Type B pancreatic cell (in vitro differentiated cells): Measurements from ENCODE around the gene IRF7. TPM values are rescaled to one million over a fixed set of nuclear protein-coding genes. Genes with fewer than 3 reads are reported as not detected.

Source experiments
- DNase-seq: peaks from one replicate; pipeline ENCODE4 v3.0.0; 2021; ENCODE audit warnings: mixed read lengths; ENCODE audit not compliant: unreplicated experiment; ENCODE audit errors: extremely low spot score
- H3K27ac Mint-ChIP-seq: 2 replicates; pipeline ENCODE4 v1.8.0; 2021; ENCODE audit warnings: mild to moderate bottlenecking, mixed read lengths
- H3K27me3 Mint-ChIP-seq: 2 replicates; pipeline ENCODE4 v1.8.0; 2021; ENCODE audit warnings: mixed read lengths
- H3K36me3 Mint-ChIP-seq: 2 replicates; pipeline ENCODE4 v1.8.0; 2021; ENCODE audit warnings: mixed read lengths
- H3K4me1 Mint-ChIP-seq: one replicate; pipeline ENCODE4 v1.8.0; 2021; ENCODE audit warnings: mixed read lengths; ENCODE audit not compliant: unreplicated experiment
- H3K4me3 Mint-ChIP-seq: 2 replicates; pipeline ENCODE4 v1.8.0; 2021; ENCODE audit warnings: mild to moderate bottlenecking, mixed read lengths
- H3K9me3 Mint-ChIP-seq: 2 replicates; pipeline ENCODE4 v1.8.0; 2021; ENCODE audit warnings: mixed read lengths
- total RNA-seq: library from RNA; stranded (reverse); gene quantifications from 2 replicates; pipeline ENCODE4 v1.2.1, GENCODE V29; 2021; ENCODE audit warnings: low replicate concordance
- TF ChIP-seq, protein P1 (sequence below): fragments of 200-600 bp; sonication (generic); conservative IDR thresholded peaks from 2 replicates; pipeline ENCODE4 v1.5.0; 2021; ENCODE audit warnings: antibody characterized with exemption, mild to moderate bottlenecking

The IRF7 gene
- total RNA-seq, 1 donor from 2014 or later = 16.4 TPM

DNA sequence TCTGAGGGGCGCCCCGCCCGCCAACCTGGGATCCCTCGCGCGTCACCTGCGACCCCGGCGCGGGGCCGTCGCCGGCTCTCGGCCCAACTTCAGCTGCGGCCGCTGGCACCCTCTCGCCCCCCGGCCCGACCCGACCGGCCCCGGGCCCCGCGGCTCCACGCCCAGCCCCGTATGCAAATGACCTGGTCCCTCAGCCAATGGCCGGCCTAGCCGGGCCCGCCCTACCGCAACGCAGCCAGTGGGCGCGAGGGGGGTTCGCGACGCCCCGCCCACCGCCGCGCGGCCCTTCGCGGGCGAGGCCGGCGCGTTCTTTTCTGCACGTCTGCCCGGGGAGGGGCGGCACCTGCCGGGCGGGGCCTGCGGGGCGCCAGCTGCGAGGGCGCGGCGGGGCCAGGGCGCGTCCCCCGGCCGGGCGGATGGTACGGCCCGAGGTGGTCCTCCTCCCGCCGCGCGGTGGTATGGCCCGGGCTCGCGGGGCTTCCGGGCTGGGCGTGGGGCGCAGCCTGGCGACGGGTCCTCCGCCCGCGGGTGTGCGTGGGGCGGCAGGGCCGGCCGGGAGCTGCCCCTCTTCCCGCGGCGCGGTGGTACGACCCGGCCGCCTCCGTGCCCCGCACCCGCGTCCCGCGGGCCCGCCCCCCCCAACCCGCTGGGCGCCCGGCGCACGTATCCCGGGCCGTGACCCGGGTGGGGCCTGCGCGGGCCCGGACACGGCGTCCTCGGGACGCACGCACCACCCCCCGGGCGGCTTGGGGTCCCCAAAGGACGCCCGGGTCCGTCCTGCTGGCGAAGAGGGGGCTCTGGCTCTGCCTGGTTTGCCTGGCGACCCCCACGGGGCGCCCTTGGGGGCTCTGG lies 47.2 kb downstream of the IRF7 start:
- TF ChIP-seq, protein P1, sequence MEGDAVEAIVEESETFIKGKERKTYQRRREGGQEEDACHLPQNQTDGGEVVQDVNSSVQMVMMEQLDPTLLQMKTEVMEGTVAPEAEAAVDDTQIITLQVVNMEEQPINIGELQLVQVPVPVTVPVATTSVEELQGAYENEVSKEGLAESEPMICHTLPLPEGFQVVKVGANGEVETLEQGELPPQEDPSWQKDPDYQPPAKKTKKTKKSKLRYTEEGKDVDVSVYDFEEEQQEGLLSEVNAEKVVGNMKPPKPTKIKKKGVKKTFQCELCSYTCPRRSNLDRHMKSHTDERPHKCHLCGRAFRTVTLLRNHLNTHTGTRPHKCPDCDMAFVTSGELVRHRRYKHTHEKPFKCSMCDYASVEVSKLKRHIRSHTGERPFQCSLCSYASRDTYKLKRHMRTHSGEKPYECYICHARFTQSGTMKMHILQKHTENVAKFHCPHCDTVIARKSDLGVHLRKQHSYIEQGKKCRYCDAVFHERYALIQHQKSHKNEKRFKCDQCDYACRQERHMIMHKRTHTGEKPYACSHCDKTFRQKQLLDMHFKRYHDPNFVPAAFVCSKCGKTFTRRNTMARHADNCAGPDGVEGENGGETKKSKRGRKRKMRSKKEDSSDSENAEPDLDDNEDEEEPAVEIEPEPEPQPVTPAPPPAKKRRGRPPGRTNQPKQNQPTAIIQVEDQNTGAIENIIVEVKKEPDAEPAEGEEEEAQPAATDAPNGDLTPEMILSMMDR = no peak
- no peaks in the 10 kb centered on the region for H3K4me1 Mint-ChIP-seq
- peak overlapping the region; percentile 78 for H3K4me3 Mint-ChIP-seq
- H3K27me3 Mint-ChIP-seq = no peaks in the 10 kb centered on the region
- H3K36me3 Mint-ChIP-seq = no peaks in the 10 kb centered on the region
- DNase-seq = peak; percentile 96
- H3K27ac Mint-ChIP-seq = peak overlapping the region; percentile 67
- no peaks in the 10 kb centered on the region for H3K9me3 Mint-ChIP-seq

DNA sequence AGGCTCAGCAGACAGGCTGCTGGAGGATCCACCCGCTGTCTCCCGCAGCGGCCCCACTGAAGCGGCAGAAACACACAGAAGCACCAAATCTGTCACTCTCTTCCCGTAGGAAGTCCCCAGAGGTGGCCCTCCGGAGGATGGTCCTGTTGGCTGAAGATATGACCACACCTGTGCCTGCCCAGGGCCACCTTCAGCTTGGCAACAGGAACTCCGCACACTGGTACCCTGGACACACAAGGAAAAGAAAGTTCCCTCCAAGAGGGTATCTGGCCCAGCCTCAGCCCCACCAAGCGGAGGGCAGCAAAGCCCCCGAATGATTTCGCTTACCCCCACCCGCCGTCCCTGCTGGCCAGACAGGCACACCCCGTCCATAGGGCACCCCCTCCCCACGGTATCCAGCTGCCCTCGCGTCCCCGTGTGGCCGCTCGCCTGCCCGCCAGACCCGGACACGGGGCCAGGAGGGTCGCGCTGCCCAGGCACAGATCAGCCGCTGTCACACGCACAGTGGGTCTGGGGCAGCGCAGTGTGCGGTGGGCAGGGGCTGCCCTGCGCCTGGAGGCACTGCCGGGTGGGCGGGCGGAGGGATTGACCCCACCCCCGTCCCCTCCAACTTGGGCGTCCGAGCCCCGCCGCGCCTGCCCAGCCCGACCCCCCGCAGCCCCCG lies 48.0 kb downstream of the IRF7 start:
- TF ChIP-seq, protein P1 = no peak
- Mint-ChIP-seq H3K27ac (peak overlapping the region; percentile 93), H3K27me3 (no peaks in the 10 kb centered on the region)

DNA sequence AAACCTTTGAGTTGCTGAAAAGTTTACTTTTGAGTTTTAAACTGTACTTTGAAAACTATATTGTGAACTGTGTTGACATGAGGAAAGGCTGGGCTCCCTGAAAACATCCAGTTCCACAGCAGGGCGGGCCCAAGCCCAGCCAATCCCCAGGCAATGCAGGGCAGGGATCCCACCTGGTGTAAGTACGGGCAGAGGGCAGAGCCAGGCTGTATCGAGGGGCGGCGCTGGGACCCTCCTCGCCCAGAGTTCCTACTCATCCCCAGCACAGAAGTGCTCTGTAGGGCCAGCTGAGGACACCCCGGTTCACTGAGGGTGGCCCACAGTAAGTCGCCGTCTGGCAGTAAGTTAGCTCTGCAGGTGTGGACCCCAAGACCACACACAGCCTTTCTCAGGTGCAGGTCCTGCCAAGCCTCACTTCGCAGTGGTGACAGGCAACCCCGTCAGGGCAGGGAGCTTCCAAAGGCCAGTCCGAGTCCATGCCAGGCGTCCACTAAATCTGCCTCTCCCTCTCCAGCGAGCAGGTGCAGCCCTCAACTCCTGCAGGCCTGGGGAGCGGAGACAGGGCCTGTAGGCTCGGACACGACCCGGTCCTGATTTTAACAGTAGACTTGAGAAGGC lies 48.6 kb downstream of the IRF7 start:
- H3K9me3 Mint-ChIP-seq = no peaks in the 10 kb centered on the region
- H3K27ac Mint-ChIP-seq = peak overlapping the region; percentile 93
- H3K4me3 Mint-ChIP-seq = peak overlapping the region; percentile 89
- DNase-seq = no peak
- no peaks in the 10 kb centered on the region for H3K36me3 Mint-ChIP-seq
- H3K27me3 Mint-ChIP-seq = no peaks in the 10 kb centered on the region
- no peaks in the 10 kb centered on the region for H3K4me1 Mint-ChIP-seq
- TF ChIP-seq, protein P1 = no peak

More for the DNA sequence above, 48.0 kb downstream of the IRF7 start:
- no peak for DNase-seq
- H3K9me3 Mint-ChIP-seq = no peaks in the 10 kb centered on the region
- H3K4me3 Mint-ChIP-seq = peak overlapping the region; percentile 89
- no peaks in the 10 kb centered on the region for H3K36me3 Mint-ChIP-seq
- H3K4me1 Mint-ChIP-seq = no peaks in the 10 kb centered on the region

DNA sequence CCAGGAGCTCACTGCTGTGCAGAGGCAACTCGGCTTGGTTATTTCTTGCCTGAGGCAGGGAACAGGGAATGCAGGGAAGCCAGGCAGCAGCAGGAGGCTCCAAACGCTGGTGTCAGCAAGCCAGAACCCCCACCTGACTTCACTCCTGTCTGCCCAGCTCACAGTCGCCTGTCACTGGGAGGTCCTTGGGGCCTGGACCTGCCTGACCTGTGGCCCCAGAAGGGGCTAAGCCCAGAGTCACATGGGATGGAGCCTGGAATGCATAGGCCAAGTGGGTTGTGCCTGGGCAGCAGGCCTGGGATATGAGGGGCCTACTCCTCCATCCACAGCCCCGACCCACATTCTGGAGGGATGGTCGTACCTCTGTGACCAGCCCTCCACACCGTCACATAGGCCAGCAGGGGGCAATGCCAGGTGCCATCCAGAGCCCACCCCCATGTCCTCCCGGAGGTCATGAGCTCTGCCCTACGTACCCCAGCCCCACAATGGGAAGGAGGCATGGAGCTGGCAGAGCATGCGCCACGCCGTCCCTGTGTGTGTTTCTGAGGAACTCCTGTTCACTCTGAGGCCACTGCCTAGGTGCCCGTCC lies 49.7 kb downstream of the IRF7 start:
- peak overlapping the region; percentile 78 for H3K27ac Mint-ChIP-seq
- H3K9me3 Mint-ChIP-seq = no peaks in the 10 kb centered on the region
- no peak for DNase-seq
- TF ChIP-seq, protein P1 = no peak
- H3K36me3 Mint-ChIP-seq = no peaks in the 10 kb centered on the region
- no peaks in the 10 kb centered on the region for H3K27me3 Mint-ChIP-seq
- H3K4me3 Mint-ChIP-seq = peak overlapping the region; percentile 41
- H3K4me1 Mint-ChIP-seq = no peaks in the 10 kb centered on the region

DNA sequence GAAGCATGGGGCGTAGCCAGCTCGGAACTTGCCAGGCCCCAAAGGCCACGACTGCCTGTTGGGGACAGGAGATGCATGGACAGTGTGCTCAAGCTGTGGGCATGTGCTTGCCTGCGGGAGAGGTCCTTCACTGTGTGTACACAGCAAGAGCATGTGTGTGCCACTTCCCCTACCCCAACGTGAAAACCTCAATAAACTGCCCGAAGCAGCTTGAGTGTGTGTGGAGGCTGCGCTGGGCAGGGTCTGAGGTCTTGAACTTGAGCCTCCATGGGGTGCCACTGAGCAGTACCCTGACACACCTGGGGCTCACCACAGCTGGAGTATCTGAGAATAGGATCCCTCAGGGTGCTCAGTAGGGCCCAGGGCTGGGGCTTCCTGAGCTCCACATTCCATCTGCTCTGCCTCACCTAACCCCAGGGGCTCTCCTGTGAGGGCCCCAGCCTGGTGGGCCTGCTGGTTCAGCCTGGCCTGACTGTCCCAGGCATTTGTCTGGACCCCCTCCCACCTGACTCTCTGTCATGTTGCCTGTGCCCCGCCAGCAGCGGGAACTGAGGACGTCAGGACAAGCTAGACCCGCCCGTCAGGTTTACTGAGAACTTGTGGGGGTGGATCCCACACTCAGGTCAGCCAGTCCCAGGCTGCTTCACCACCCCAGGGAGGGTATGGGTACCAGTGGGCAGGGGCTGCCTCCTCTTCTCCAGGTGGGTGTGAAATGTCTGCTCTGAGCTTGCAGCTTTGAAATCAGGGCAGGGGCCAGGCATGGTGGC lies 51.8 kb downstream of the IRF7 start:
- Mint-ChIP-seq H3K27ac (peak overlapping the region; percentile 90), H3K27me3 (peaks cover 4% of the 10 kb centered on the region), H3K4me1 (peaks cover 5% of the 10 kb centered on the region), H3K36me3 (no peaks in the 10 kb centered on the region), H3K4me3 (peak overlapping the region; percentile 77), H3K9me3 (no peaks in the 10 kb centered on the region)
- peak; percentile 72 for DNase-seq
- TF ChIP-seq, protein P1 = no peak
